ENCODE data around the gene QSOX2.
"Not testable (repeated sequence)": the region's sequence is repeated elsewhere in the genome, so short reads cannot be mapped to it uniquely, and the experiment has no call there.

The QSOX2 gene

GRCh38 chr9:136240941-136241340, 4.7 kb downstream of the QSOX2 start:
- no peak for DNase-seq (ENCODE audit: low read depth)
- no peak overlapping the region for H3K4me3 ChIP-seq (ENCODE audit: control insufficient read depth, low read depth, low read length)
- no peak for TF ChIP-seq CTCF (conservative IDR thresholded peaks at IDR 0.05; ENCODE audit: control insufficient read depth, insufficient read depth, low read depth, low read length)

GRCh38 chr9:136239983-136240330, 5.7 kb downstream of the QSOX2 start:
- TF ChIP-seq CTCF (conservative IDR thresholded peaks at IDR 0.05; ENCODE audit: control insufficient read depth, insufficient read depth, low read depth, low read length) = no peak
- no peak for DNase-seq (ENCODE audit: low read depth)
- no peak overlapping the region for H3K4me3 ChIP-seq (ENCODE audit: control insufficient read depth, low read depth, low read length)

GRCh38 chr9:136239135-136239982, 6.3 kb downstream of the QSOX2 start:
- no peak overlapping the region for H3K4me3 ChIP-seq (ENCODE audit: control insufficient read depth, low read depth, low read length)
- no peak for DNase-seq (ENCODE audit: low read depth)
- TF ChIP-seq CTCF (conservative IDR thresholded peaks at IDR 0.05; ENCODE audit: control insufficient read depth, insufficient read depth, low read depth, low read length) = no peak

- no peak for TF ChIP-seq CTCF (conservative IDR thresholded peaks at IDR 0.05; ENCODE audit: control insufficient read depth, insufficient read depth, low read depth, low read length)
- DNase-seq (ENCODE audit: low read depth) = no peak
- no peak overlapping the region for H3K4me3 ChIP-seq (ENCODE audit: control insufficient read depth, low read depth, low read length)
These were observed 7.3 kb downstream of the QSOX2 start for GRCh38 chr9:136238342-136238732.

GRCh38 chr9:136237486-136238341, 7.9 kb downstream of the QSOX2 start:
- no peak for TF ChIP-seq CTCF (conservative IDR thresholded peaks at IDR 0.05; ENCODE audit: control insufficient read depth, insufficient read depth, low read depth, low read length)
- H3K4me3 ChIP-seq (ENCODE audit: control insufficient read depth, low read depth, low read length) = no peak overlapping the region
- DNase-seq (ENCODE audit: low read depth) = no peak

- not testable (repeated sequence) for DNase-seq (ENCODE audit: low read depth); H3K4me3 ChIP-seq (ENCODE audit: control insufficient read depth, low read depth, low read length)
These were observed 8.9 kb downstream of the QSOX2 start for GRCh38 chr9:136236471-136237410.
